ENCODE results near the gene LMX1B.

The LMX1B gene

DNA sequence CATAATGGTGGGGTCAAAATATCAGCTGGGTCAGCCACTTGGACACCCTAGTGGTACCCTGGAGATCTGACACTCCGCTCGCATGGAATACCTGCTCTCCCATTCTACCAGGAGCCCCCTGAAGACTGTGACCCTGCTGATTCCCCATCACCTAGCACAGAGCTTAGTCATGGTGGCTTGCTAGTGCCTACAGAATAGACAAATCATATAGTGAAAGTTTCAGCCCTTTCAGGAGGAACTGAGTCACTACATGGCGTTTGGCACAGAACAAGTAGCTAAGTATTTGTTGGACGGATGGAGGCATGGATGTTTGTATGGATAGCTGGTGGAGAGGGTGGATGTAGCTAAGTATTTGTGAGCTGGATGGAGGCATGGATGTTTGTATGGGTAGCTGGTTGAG, 65.3 kb downstream of the LMX1B start:
- H3K4me1 ChIP-seq (ENCODE audit: insufficient read depth, low read length): peaks cover 5% of the 10 kb centered on the region
- H2AFZ ChIP-seq (ENCODE audit: low read depth, low read length): no peak overlapping the region
- H3K27me3 ChIP-seq (ENCODE audit: insufficient read depth, low read length): peaks cover 81% of the 10 kb centered on the region
- H3K4me3 ChIP-seq (ENCODE audit: low read length): no peak overlapping the region
- H3K36me3 ChIP-seq (ENCODE audit: insufficient read depth, low read length): no peaks in the 10 kb centered on the region
- H3K9me3 ChIP-seq (ENCODE audit: low read length): peaks cover 3% of the 10 kb centered on the region

DNA sequence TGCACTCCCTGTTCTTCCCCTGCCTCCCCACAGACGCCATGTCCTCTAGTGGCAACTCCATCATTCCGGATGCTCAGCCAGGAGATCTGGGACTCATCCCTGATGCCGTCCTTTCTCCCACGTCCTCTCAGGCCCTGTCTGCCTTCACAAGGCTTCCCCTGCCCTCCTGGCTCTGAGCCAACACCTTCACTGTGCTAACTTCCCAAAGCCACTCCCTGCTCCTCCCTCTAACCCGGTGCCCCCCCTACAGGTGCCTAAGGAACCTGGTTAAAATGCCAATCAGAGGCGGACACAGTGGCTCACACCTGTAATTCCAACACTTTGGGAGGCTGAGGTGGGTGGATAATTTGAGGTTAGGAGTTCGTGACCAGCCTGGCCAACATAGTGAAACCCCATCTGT, 67.6 kb downstream of the LMX1B start:
- no peak overlapping the region for H2AFZ ChIP-seq (ENCODE audit: low read depth, low read length)
- no peak overlapping the region for H3K4me3 ChIP-seq (ENCODE audit: low read length)
- no peaks in the 10 kb centered on the region for H3K36me3 ChIP-seq (ENCODE audit: insufficient read depth, low read length)
- peaks cover 5% of the 10 kb centered on the region for H3K4me1 ChIP-seq (ENCODE audit: insufficient read depth, low read length)
- peaks cover 2% of the 10 kb centered on the region for H3K9me3 ChIP-seq (ENCODE audit: low read length)
- H3K27me3 ChIP-seq (ENCODE audit: insufficient read depth, low read length): peaks cover 83% of the 10 kb centered on the region

DNA sequence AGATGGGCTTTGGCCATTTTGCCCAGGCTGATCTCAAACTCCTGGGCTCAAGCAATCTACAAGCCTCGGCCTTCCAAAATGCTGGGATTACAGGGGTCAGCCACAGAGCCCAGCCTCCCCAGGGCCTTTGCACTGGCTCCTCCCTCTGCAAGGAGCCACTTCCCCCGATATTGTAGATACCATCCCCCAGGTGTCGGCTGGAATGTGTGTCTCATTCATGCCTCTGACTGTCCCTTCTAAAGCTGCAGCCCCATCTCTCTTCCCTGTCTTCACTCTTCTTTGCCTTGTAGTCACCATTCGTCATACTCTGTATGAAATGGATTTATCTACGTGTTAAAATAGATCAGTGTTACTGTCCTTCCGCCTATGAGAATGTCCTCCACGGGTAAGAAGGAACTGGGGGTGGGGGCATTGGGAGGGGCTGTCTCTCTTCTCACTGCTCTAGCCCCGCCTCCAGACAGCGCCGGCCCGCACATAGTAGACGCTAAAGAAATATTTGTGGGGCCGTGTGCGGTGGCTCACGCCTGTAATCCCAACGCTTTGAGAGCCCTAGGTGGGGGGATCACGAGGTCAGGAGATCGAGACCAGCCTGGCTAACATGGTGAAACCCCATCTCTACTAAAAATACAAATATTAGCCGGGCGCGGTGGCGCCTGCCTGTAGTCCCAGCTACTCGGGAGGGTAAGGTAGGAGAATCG, 68.5 kb downstream of the LMX1B start:
- H3K9me3 ChIP-seq (ENCODE audit: low read length): peaks cover 2% of the 10 kb centered on the region
- H2AFZ ChIP-seq (ENCODE audit: low read depth, low read length): no peak overlapping the region
- H3K4me3 ChIP-seq (ENCODE audit: low read length): no peak overlapping the region
- peaks cover 80% of the 10 kb centered on the region for H3K27me3 ChIP-seq (ENCODE audit: insufficient read depth, low read length)
- H3K36me3 ChIP-seq (ENCODE audit: insufficient read depth, low read length): no peaks in the 10 kb centered on the region
- H3K4me1 ChIP-seq (ENCODE audit: insufficient read depth, low read length): peaks cover 5% of the 10 kb centered on the region

DNA sequence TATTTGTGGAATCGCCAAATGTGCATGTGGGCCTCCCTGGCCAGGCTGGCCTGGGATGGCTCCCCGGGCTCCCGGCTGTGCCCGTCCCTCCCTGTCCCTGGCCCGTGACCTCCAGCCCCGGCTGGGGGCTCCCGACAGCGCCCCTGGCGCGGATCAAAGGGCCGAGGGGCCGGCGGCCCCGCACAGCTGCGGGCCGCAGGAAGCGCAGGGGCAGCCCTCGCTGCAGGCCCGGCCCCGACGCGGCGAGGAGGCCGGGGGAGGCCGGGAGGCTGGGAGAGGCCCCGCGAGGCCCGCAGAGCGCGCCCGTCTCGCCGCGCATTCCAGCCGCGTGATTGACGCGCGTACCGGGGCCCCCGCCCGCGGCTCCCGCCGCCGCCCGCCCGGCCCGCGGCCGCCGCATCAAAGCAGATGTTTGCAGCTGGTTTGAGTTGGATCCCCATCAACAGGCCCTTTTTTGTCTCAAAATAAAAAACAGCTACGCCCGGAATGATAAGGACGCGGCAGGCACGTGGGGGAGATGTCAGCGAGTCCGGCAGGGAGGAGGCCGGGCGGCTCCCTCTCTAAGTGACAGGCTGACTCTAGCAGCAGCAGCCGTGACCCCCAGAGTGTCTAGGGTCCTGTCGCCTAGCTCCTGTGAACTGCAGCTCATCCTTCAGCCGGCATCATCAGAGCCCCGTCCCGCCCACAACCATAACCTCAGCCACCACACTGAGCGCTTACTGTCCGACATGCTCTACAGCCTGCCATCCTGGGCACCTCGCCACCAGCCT, 69.4 kb downstream of the LMX1B start:
- Histone ChIP-seq H2AFZ (ENCODE audit: low read depth, low read length) (no peak overlapping the region), H3K27me3 (ENCODE audit: insufficient read depth, low read length) (peaks cover 77% of the 10 kb centered on the region), H3K4me1 (ENCODE audit: insufficient read depth, low read length) (peaks cover 5% of the 10 kb centered on the region), H3K4me3 (ENCODE audit: low read length) (no peak overlapping the region), H3K36me3 (ENCODE audit: insufficient read depth, low read length) (no peaks in the 10 kb centered on the region), H3K9me3 (ENCODE audit: low read length) (peaks cover 2% of the 10 kb centered on the region)

DNA sequence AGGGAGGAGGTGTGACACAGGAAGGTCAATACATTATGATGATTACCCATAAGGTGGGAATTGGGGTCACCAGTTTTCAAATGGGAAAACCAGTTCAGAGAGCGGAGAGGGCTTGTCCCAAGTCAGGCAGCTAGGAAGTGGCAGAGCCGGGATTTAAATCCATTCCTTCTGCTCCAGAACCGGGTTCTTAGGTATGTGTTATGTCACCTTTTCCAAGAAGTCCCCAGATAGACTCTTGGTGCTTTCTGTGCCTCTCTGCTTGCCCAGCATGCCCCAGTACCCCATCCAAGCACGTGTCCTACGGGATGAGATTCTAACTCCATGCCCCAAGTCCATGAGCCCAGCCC, 69.9 kb downstream of the LMX1B start:
- H2AFZ ChIP-seq (ENCODE audit: low read depth, low read length): no peak overlapping the region

DNA sequence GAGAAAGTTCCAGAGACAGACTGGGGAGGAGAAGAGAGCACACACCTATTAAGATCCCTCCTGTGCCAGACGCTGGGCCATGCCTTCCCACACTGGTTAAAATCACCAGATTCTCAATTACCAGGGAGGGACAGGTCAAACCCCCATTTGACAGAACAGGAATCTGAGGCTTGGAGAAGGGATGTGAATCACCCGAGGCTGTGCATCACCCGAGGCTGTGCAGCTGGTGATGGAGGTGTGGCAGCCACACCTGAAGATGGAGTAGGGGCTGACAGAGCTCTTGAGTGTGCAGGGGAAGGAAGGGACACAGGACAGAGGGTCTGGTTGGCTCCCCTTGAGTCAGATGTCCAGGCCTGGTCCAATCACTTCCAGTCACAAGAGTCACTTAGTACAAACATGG, 70.6 kb downstream of the LMX1B start:
- H2AFZ ChIP-seq (ENCODE audit: low read depth, low read length): no peak overlapping the region
- H3K36me3 ChIP-seq (ENCODE audit: insufficient read depth, low read length): no peaks in the 10 kb centered on the region
- peaks cover 2% of the 10 kb centered on the region for H3K9me3 ChIP-seq (ENCODE audit: low read length)
- no peak overlapping the region for H3K4me3 ChIP-seq (ENCODE audit: low read length)
- H3K27me3 ChIP-seq (ENCODE audit: insufficient read depth, low read length): peaks cover 69% of the 10 kb centered on the region
- peaks cover 5% of the 10 kb centered on the region for H3K4me1 ChIP-seq (ENCODE audit: insufficient read depth, low read length)

More for the DNA sequence above, 69.9 kb downstream of the LMX1B start:
- Histone ChIP-seq H3K4me1 (ENCODE audit: insufficient read depth, low read length) (peaks cover 5% of the 10 kb centered on the region), H3K9me3 (ENCODE audit: low read length) (peaks cover 2% of the 10 kb centered on the region), H3K4me3 (ENCODE audit: low read length) (no peak overlapping the region), H3K27me3 (ENCODE audit: insufficient read depth, low read length) (peaks cover 76% of the 10 kb centered on the region), H3K36me3 (ENCODE audit: insufficient read depth, low read length) (no peaks in the 10 kb centered on the region)

DNA sequence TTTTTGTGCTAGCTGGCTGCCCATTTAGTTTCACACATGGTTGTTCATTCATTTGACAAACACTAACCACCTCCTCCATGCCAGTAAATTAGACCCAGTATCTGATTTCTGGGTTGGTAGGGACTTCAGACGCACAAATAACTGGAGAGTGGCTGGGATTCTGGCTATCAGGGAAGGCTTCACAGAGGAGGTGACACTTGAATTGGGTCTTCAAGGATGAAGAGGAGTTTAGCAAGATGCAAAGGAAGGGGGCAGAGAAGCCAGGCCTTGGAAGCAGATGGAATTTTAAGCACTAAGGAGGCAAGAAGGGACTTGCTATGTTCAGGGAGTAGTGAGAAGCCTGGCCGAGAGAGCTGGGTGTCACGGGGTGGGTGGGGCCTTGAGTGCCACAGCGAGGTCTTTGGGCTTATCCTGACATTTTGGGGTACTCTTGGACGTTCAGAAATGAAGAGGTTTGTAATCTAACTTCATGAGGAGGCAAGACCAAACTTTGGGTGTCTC, 71.3 kb downstream of the LMX1B start:
- Histone ChIP-seq H3K36me3 (ENCODE audit: insufficient read depth, low read length) (no peaks in the 10 kb centered on the region), H3K27me3 (ENCODE audit: insufficient read depth, low read length) (peaks cover 63% of the 10 kb centered on the region), H3K4me3 (ENCODE audit: low read length) (no peak overlapping the region), H3K9me3 (ENCODE audit: low read length) (peaks cover 2% of the 10 kb centered on the region), H3K4me1 (ENCODE audit: insufficient read depth, low read length) (peaks cover 5% of the 10 kb centered on the region), H2AFZ (ENCODE audit: low read depth, low read length) (no peak overlapping the region)

DNA sequence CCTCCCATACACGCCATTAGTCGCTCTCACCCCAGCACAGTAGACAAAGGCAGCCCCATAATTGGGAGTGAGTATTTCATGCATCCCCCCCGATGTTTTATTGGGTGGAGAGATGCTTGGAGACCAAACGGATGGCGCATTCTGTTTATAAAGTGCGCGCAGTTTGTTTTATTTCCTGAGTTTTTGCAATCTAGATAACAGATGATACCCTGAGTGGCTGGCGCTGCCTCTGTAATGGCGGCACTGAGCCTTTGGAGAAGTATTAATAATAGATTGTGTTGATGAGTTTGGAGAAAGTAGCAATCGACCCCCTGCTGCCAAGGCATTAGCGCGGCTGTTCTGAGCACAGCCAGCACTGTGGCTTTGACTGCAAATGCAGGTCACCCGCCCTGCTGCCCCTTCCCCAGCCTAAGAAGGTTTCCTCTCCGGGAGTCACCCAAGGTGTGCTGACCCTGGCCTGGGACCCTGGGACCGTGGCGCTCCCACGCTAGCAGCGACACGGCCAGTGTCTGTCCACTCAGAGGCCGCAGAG, 74.3 kb downstream of the LMX1B start:
- no peak overlapping the region for H3K4me3 ChIP-seq (ENCODE audit: low read length)
- peaks cover 57% of the 10 kb centered on the region for H3K27me3 ChIP-seq (ENCODE audit: insufficient read depth, low read length)
- H3K36me3 ChIP-seq (ENCODE audit: insufficient read depth, low read length): no peaks in the 10 kb centered on the region
- peaks cover 5% of the 10 kb centered on the region for H3K4me1 ChIP-seq (ENCODE audit: insufficient read depth, low read length)
- H2AFZ ChIP-seq (ENCODE audit: low read depth, low read length): no peak overlapping the region
- H3K9me3 ChIP-seq (ENCODE audit: low read length): peaks cover 2% of the 10 kb centered on the region

DNA sequence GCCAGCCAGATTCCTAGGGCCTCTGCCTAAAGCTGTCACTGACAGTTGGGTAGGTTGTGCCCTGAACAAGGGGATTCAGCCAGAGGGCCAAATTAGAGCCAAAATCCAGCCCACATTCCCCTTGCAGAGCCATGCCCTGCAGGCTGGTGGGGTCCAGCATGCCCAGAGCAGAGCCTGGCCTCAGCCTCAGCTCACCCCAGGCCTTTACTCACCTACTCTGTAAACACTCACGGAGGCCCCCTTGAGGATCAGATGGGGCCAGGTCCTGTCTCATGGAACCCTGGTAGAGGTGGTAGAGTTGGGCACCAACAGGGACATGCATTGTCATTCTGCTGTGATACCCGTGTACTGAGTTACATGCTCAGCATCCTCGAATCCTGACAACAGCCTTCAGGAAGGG, 74.9 kb downstream of the LMX1B start:
- Histone ChIP-seq H3K4me3 (ENCODE audit: low read length) (no peak overlapping the region), H3K36me3 (ENCODE audit: insufficient read depth, low read length) (no peaks in the 10 kb centered on the region), H3K9me3 (ENCODE audit: low read length) (peaks cover 2% of the 10 kb centered on the region), H3K4me1 (ENCODE audit: insufficient read depth, low read length) (peaks cover under 1% of the 10 kb centered on the region), H2AFZ (ENCODE audit: low read depth, low read length) (no peak overlapping the region), H3K27me3 (ENCODE audit: insufficient read depth, low read length) (peaks cover 54% of the 10 kb centered on the region)

DNA sequence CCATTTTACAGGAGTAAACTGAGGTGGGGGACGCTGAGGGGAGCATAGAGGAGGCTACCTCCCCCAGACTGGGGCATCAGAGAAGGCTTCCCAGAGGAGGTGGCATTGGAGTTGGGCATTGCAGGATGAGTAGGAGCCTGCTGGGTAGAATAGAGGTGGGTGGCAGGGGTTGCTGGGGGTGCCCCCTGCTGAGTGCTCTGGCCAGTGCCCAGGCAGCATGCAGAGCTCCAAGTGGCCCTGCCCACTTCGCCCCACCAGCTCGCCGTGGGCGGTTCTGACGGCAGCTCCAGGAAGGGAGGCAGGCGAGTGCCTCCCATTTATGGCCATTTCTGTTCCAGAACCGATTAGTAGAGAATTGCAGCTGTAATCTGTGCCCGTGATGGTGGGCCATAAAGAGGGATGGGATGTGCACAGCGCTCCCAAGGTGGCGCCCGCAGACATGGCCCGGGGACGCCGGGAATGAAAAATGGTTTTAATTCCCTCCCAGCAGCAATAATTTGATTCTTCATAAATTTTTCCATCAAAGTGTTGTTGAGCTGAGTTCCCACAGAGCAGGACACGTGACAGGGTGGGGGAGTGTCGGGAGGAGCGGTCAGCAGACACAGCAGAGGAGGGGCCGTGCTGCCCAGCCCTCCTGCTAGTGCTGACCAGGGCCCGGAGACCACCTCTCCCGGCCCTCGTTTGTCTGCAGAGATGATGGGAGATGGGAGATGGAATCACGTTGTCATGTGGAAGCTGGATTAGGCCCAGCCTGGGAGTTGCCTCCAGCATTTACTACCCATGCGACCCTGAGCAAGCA, 75.5 kb downstream of the LMX1B start:
- H2AFZ ChIP-seq (ENCODE audit: low read depth, low read length): no peak overlapping the region
- peaks cover 2% of the 10 kb centered on the region for H3K9me3 ChIP-seq (ENCODE audit: low read length)
- no peak overlapping the region for H3K4me3 ChIP-seq (ENCODE audit: low read length)
- no peaks in the 10 kb centered on the region for H3K36me3 ChIP-seq (ENCODE audit: insufficient read depth, low read length)
- no peaks in the 10 kb centered on the region for H3K4me1 ChIP-seq (ENCODE audit: insufficient read depth, low read length)
- H3K27me3 ChIP-seq (ENCODE audit: insufficient read depth, low read length): peaks cover 52% of the 10 kb centered on the region

DNA sequence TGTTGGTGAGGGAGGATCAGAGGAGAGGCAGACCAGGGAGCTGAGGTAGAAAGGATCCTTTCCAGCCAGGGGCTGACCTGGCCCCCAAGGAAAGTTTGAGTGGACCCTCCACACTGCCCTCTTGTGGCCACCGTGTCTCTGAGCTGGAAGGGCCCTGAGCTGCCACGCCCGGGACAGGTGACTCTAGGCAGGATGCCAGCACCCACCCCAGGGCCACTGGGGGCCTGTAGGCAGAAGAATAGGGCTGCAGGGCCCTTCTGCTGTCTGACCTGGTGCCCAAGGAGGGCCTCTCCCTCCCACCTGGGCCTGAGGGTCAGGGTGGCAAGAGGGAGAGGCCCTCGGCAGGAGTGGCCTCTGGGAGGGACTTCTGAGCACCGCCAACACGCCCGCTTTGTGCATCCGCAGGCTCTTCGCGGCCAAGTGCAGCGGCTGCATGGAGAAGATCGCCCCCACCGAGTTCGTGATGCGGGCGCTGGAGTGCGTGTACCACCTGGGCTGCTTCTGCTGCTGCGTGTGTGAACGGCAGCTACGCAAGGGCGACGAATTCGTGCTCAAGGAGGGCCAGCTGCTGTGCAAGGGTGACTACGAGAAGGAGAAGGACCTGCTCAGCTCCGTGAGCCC, 76.8 kb downstream of the LMX1B start:
- Histone ChIP-seq H2AFZ (ENCODE audit: low read depth, low read length) (no peak overlapping the region), H3K4me3 (ENCODE audit: low read length) (no peak overlapping the region), H3K27me3 (ENCODE audit: insufficient read depth, low read length) (peaks cover 52% of the 10 kb centered on the region), H3K36me3 (ENCODE audit: insufficient read depth, low read length) (no peaks in the 10 kb centered on the region), H3K9me3 (ENCODE audit: low read length) (peaks cover under 1% of the 10 kb centered on the region), H3K4me1 (ENCODE audit: insufficient read depth, low read length) (no peaks in the 10 kb centered on the region)

DNA sequence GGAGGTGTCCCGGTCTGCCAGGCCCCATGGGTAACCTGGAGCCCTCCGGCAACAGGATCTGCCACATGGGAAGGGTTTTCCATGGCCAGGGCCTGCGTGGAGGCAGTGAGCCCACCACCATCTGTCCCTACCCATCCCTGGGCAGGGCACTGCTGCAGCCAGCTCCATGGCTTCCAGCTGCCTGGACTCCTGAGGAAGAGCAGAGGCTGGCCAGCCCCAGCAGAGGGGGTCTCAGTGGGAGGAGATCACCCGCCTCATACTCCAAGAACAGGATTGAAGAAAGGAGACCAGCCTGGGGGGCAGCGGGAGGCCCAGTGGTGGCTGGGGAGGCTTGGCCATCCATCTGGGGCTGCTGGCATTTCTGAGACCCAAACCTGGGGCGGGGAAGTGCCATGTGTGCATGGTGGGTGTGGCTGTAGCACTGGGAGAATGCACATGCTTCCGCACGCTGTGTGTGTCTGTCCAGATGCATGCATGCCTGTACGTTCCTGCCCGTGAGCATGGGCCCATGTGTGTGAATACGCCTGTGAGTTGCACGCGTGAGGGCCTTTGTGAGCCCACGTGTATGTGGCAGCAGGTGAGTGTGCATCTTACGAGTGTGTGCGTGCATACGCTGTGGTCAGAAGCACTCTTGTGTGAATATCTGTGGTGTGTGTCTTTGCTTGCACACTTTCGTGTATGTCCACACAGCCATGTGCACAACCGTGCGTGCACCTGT, 78.5 kb downstream of the LMX1B start:
- H3K36me3 ChIP-seq (ENCODE audit: insufficient read depth, low read length): no peaks in the 10 kb centered on the region
- no peaks in the 10 kb centered on the region for H3K9me3 ChIP-seq (ENCODE audit: low read length)
- peaks cover 53% of the 10 kb centered on the region for H3K27me3 ChIP-seq (ENCODE audit: insufficient read depth, low read length)
- no peak overlapping the region for H3K4me3 ChIP-seq (ENCODE audit: low read length)
- H2AFZ ChIP-seq (ENCODE audit: low read depth, low read length): no peak overlapping the region
- no peaks in the 10 kb centered on the region for H3K4me1 ChIP-seq (ENCODE audit: insufficient read depth, low read length)
